Right lobe of liver (tissue), 4 donors: ENCODE data around the gene UGT3A2.

Experiments used
- POLR2A ChIP-seq: fragments of 450-650 bp; IDR thresholded peaks from one replicate; pipeline ENCODE4 v1.6.1; 2017; ENCODE audit warnings: antibody characterized with exemption, mild to moderate bottlenecking
- TF ChIP-seq, protein P1 (sequence below), 4 donors: fragments of 200-600 bp in 3 of 4; fragments of 450-650 bp in 1 of 4; IDR thresholded peaks; one replicate each; pipeline versions ENCODE4 v1.5.1 to v1.8.0; 2016 to 2022; ENCODE audit warnings: antibody characterized with exemption in 4 of 4, mild to moderate bottlenecking in 2 of 4
- donor health status: DM: no; HTN: no; CAD: no.
- donor health status: DM: no; HTN: no; CAD: no.
- donor health status: DM: no; HTN: yes; CAD: no.

DNA sequence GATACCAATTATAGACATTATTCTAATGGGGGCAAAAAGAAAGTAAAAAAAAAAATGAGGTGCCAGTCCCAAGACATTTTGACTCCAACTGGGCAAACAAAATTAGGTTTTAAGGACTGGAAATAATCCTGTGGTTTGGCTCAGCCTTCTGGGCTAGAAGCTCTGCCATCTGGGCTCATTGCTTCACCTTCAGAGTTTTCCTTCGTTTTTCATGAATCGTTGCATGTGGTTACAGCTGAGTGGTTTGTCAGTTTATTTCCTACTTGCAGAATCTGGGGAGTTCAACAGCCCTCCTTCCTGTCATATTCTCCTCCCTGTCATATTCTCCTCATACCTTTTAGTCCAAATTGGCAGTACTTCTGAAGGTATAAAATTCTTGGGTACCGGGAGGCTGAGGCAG is 12.0 kb downstream of the UGT3A2 start:
- TF ChIP-seq POLR2A = no peak
- TF ChIP-seq, protein P1, sequence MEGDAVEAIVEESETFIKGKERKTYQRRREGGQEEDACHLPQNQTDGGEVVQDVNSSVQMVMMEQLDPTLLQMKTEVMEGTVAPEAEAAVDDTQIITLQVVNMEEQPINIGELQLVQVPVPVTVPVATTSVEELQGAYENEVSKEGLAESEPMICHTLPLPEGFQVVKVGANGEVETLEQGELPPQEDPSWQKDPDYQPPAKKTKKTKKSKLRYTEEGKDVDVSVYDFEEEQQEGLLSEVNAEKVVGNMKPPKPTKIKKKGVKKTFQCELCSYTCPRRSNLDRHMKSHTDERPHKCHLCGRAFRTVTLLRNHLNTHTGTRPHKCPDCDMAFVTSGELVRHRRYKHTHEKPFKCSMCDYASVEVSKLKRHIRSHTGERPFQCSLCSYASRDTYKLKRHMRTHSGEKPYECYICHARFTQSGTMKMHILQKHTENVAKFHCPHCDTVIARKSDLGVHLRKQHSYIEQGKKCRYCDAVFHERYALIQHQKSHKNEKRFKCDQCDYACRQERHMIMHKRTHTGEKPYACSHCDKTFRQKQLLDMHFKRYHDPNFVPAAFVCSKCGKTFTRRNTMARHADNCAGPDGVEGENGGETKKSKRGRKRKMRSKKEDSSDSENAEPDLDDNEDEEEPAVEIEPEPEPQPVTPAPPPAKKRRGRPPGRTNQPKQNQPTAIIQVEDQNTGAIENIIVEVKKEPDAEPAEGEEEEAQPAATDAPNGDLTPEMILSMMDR (IDR thresholded peaks at IDR 0.05) = no peak
